Muscle layer of duodenum (tissue), 2 donors: ENCODE measurements around the gene MS4A6E.
"Not testable (repeated sequence)": the region's sequence is repeated elsewhere in the genome, so short reads cannot be mapped to it uniquely, and the experiment has no call there.

ENCODE experiments used
- H3K27ac ChIP-seq: one replicate; pipeline ENCODE4 v1.7.0; 2013; ENCODE audit warnings: mild to moderate bottlenecking, low read length
- H3K27me3 ChIP-seq: one replicate; pipeline ENCODE4 v1.7.0; 2013; ENCODE audit warnings: low read depth, mild to moderate bottlenecking, control low read depth, low read length
- H3K36me3 ChIP-seq, 2 donors: one replicate each; pipeline ENCODE4 v1.7.0; 2013; ENCODE audit warnings: low read length in 2 of 2, control low read depth in 1 of 2, mild to moderate bottlenecking in 1 of 2; ENCODE audit not compliant: insufficient read depth in 2 of 2, control insufficient read depth in 1 of 2
- H3K4me1 ChIP-seq, 2 donors: one replicate each; pipeline ENCODE4 v1.7.0; 2013; ENCODE audit warnings: low read length in 2 of 2, mild to moderate bottlenecking in 2 of 2, control low read depth in 1 of 2, moderate library complexity in 1 of 2; ENCODE audit not compliant: insufficient read depth in 2 of 2, control insufficient read depth in 1 of 2
- H3K4me3 ChIP-seq, 2 donors: one replicate each; pipeline ENCODE4 v1.7.0; 2013; ENCODE audit warnings: low read length in 2 of 2, low read depth in 1 of 2, mild to moderate bottlenecking in 1 of 2
- H3K9me3 ChIP-seq, 2 donors: one replicate each; pipeline ENCODE4 v1.7.0; 2013; ENCODE audit warnings: low read length in 2 of 2, control low read depth in 1 of 2, mild to moderate bottlenecking in 1 of 2; ENCODE audit not compliant: control insufficient read depth in 1 of 2
- donor health status: healthy.

Gene MS4A6E

DNA sequence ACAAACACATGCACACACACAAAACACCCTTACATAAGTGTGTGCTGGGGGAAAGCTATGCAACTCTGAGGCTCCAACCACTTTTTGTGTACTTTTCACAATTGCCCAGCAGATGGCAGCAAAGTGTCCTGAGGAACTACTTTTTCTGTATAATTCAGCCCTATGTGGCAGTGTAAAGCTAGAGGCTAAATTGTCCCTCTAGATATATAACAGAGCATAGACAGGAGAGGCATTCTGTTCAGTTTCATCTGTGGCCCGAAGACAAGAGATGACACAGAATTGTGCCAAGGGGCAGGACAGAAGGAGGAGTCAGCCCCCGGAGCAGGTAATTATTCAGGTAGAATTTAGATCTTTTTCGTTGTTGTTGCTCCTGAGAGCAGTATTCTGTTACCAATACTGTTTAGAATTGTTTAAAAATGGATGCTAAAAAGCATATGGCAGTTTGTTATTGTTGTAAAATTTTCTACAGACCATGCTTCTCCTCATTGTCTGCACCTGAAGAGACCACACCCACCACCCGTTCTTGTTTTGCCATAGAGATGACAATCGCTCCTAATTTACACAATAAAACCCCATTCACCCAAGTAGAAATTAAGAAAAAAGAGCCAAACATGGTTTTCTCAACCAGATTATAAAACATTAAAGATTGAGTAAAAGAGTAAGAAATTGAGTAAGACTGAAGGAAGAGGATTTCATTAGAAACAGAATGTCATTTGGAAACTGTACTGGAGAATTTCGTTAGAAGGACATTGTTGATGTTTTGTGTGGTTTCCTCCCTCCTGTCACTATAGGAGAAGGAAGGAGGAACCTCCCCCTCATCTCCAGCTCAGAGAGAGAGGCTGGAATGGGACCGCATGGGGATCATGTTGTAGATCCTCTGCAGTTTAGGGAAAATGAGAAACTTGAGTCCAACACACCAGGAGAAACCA, 36.8 kb downstream of the MS4A6E start:
- Histone ChIP-seq H3K36me3 (no peaks in the 10 kb centered on the region), H3K4me3 (no peak overlapping the region), H3K4me1 (no peaks in the 10 kb centered on the region), H3K27me3 (no peaks in the 10 kb centered on the region), H3K27ac (peak overlapping the region; percentile 55), H3K9me3 (peaks cover 3 to 5% of the 10 kb centered on the region in 2 donors)

GRCh38 chr11:60366262-60366904, 39.3 kb downstream of the MS4A6E start:
- H3K27me3 ChIP-seq, H3K27ac ChIP-seq, H3K4me1 ChIP-seq, H3K4me3 ChIP-seq, H3K9me3 ChIP-seq, H3K36me3 ChIP-seq: not testable (repeated sequence)

DNA sequence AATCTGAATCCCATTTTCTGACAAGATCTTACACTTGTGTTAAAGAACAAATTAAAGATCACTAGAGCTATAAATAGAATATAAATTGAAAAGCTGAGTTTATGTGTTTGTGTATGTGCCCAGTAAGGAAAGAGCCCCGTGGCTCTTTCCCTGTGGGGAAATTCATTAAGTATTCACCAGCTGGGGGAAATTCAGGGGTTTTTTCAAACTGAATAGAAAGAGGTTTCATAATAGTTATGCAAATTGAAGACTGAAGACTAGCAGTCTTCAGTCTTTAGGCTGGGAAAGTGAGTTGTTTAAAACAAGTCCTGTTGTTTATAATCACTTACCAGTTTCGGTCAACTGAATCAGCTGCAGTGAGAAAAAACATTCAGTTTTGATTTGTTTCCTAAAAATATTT, 40.0 kb downstream of the MS4A6E start:
- no peaks in the 10 kb centered on the region for H3K4me1 ChIP-seq
- H3K4me3 ChIP-seq: no peak overlapping the region
- no peak overlapping the region for H3K27ac ChIP-seq

DNA sequence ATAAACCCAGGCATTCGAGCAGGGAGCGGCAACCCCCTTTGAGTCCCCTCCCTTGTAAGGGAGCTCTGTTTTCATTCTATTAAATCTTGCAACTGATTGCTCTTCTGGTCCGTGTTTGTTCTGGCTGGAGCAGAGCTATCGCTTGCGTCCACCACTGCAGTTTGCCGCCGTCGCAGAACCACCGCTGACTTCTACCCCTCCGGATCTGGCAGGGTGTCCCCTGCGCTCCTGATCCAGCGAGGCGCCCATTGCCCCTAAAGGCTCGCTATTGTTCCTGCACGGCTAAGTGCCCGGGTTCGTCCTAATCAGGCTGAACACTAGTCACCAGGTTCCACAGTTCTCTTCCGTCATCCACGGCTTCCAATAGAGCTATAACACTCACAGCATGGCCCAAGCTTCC, 40.8 kb downstream of the MS4A6E start:
- no peak overlapping the region for H3K27ac ChIP-seq
- no peaks in the 10 kb centered on the region for H3K4me1 ChIP-seq
- no peaks in the 10 kb centered on the region for H3K27me3 ChIP-seq
- no peaks in the 10 kb centered on the region for H3K36me3 ChIP-seq
- no peak overlapping the region for H3K4me3 ChIP-seq
- no peaks in the 10 kb centered on the region for H3K9me3 ChIP-seq

More for the DNA sequence above, 40.0 kb downstream of the MS4A6E start:
- Histone ChIP-seq H3K36me3 (no peaks in the 10 kb centered on the region), H3K27me3 (no peaks in the 10 kb centered on the region), H3K9me3 (no peaks in the 10 kb centered on the region)

GRCh38 chr11:60370252-60370810, 43.3 kb downstream of the MS4A6E start:
- Histone ChIP-seq H3K27me3 (no peaks in the 10 kb centered on the region), H3K4me3 (no peak overlapping the region), H3K36me3 (no peaks in the 10 kb centered on the region), H3K9me3 (no peaks in the 10 kb centered on the region), H3K27ac (peak overlapping the region; percentile 35), H3K4me1 (no peaks in the 10 kb centered on the region)

- no peaks in the 10 kb centered on the region for H3K36me3 ChIP-seq
- H3K9me3 ChIP-seq: no peaks in the 10 kb centered on the region
- H3K27me3 ChIP-seq: no peaks in the 10 kb centered on the region
- no peak overlapping the region for H3K4me3 ChIP-seq
- H3K27ac ChIP-seq: peak overlapping the region; percentile 35
- no peaks in the 10 kb centered on the region for H3K4me1 ChIP-seq
These were observed 43.8 kb downstream of the MS4A6E start for GRCh38 chr11:60370811-60371298.

DNA sequence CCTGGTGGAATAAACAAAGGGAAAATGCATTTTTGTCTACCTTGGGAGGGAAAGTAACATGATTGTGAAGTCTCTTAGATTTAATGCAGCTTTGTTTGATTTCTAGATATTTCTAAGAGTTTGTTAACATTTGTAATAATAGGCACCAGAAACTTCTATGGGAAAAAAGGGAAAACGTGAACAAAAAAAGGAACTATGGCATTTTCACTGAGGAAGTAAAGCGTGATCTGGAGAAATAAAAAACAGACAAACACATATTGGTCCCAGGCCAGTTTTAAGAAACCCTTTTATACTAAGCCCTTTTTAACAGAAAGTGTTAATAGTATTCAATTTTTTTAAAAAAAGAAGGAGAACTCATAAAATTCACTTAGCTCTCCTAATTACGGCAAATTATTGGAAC, 44.3 kb downstream of the MS4A6E start:
- Histone ChIP-seq H3K9me3 (no peaks in the 10 kb centered on the region), H3K4me1 (no peaks in the 10 kb centered on the region), H3K4me3 (no peak overlapping the region), H3K27me3 (no peaks in the 10 kb centered on the region), H3K36me3 (no peaks in the 10 kb centered on the region), H3K27ac (peak overlapping the region; percentile 35)

GRCh38 chr11:60371854-60372253, 44.8 kb downstream of the MS4A6E start:
- no peak overlapping the region for H3K27ac ChIP-seq
- H3K36me3 ChIP-seq: no peaks in the 10 kb centered on the region
- no peaks in the 10 kb centered on the region for H3K9me3 ChIP-seq
- H3K4me3 ChIP-seq: no peak overlapping the region
- H3K4me1 ChIP-seq: no peaks in the 10 kb centered on the region
- no peaks in the 10 kb centered on the region for H3K27me3 ChIP-seq

GRCh38 chr11:60372767-60373166, 45.7 kb downstream of the MS4A6E start:
- Histone ChIP-seq H3K9me3 (no peaks in the 10 kb centered on the region), H3K27me3 (no peaks in the 10 kb centered on the region), H3K4me3 (no peak overlapping the region)

DNA sequence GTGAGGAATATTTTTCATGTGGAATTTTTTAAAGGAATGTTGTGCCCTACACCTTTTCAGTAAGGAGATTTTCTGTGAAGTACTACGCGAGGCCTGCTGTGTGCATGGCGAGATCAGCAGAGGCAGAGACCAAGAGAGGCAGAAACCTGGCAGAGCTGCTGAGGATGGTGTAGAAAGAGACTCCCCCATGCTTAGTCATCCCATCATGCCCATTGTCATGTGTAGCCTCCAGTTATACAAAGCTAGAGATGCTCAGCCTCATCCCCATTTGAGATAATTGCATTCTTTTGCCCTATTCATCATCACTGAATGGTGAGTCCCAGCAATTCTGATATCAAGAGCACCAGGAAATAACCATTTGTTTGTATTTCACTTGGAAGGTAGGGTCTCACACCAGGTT, 48.3 kb downstream of the MS4A6E start:
- Histone ChIP-seq H3K4me3 (no peak overlapping the region), H3K4me1 (no peaks in the 10 kb centered on the region), H3K27ac (no peak overlapping the region), H3K27me3 (no peaks in the 10 kb centered on the region), H3K9me3 (no peaks in the 10 kb centered on the region), H3K36me3 (no peaks in the 10 kb centered on the region)

More at GRCh38 chr11:60372767-60373166, 45.7 kb downstream of the MS4A6E start:
- H3K27ac ChIP-seq: no peak overlapping the region
- no peaks in the 10 kb centered on the region for H3K4me1 ChIP-seq
- H3K36me3 ChIP-seq: no peaks in the 10 kb centered on the region

GRCh38 chr11:60376601-60377000, 49.5 kb downstream of the MS4A6E start:
- H3K36me3 ChIP-seq: no peaks in the 10 kb centered on the region
- H3K9me3 ChIP-seq: no peaks in the 10 kb centered on the region
- H3K27me3 ChIP-seq: no peaks in the 10 kb centered on the region
- no peak overlapping the region for H3K4me3 ChIP-seq
- no peaks in the 10 kb centered on the region for H3K4me1 ChIP-seq
- H3K27ac ChIP-seq: no peak overlapping the region
